ENCODE measurements around the gene KDM4B. TPM values are rescaled to one million over a fixed set of nuclear protein-coding genes. Genes with fewer than 3 reads are reported as not detected.
A peak's percentile ranks its signal among the peaks of the same experiment; 100 is the strongest.

Gene KDM4B
- total and polyA plus RNA-seq, 9 of the 15 experiments (the other 6 are each of a cell fraction or from before 2014, with no cell fraction given): 0.21 to 29.9 (median 7.3) TPM

- ChIA-PET CTCF (ENCODE audit: low intra/inter-chr PET ratio) (no interaction called here), POLR2A (interaction anchor here (0.6 to 1.7 kb wide), 8 partner anchors 9 to 457 kb away, joined by 3 to 8 read pairs (median 4); partner anchors contain the start of genes FEM1A and SAFB)
- DNase-seq (ENCODE audit: extremely low read depth in 1 of 4, low spot score in 3 of 4): peak; percentile 62 to 78 (median 66)
- WGBS (ENCODE audit: insufficient coverage, low coverage, missing lambda C conversion rate): 4% methylated on average over 2 of the region's 2 CpGs
- Histone ChIP-seq H3K36me3 (ENCODE audit: control insufficient read depth, insufficient read depth, low read length) (peaks cover 2% of the 10 kb centered on the region; the same call in 2 of the 3 replicates), H2AFZ (ENCODE audit: low read depth, low read length) (no peak overlapping the region), H3K4me3 (no peak overlapping the region), H3K79me2 (ENCODE audit: control insufficient read depth, insufficient read depth, low read length) (peaks cover 29% of the 10 kb centered on the region), H3K9me3 (replicated peaks; ENCODE audit: control insufficient read depth, insufficient read depth, low read depth, low read length) (peaks cover 10% of the 10 kb centered on the region), H3K9me1 (ENCODE audit: control insufficient read depth, insufficient read depth, low read length) (no peaks in the 10 kb centered on the region), H3K27ac (ENCODE audit: extremely low read depth, low read depth, low read length) (peak overlapping the region; percentile 61; the same call in 1 of the 3 replicates), H3K9ac (ENCODE audit: insufficient read depth in 1 of 2, low read depth in 2 of 2, low read length in 2 of 2) (no peak overlapping the region), H3K27me3 (ENCODE audit: control insufficient read depth in 2 of 2, insufficient read depth in 2 of 2, low read length in 2 of 2) (no peaks in the 10 kb centered on the region), H3K4me2 (ENCODE audit: insufficient read depth, low read length) (peak overlapping the region; percentile 75), H4K20me1 (replicated peaks; ENCODE audit: control insufficient read depth, insufficient read depth, low read length) (no peaks in the 10 kb centered on the region), H3K4me1 (replicated peaks in 1 of 2; ENCODE audit: control insufficient read depth in 2 of 2, insufficient read depth in 2 of 2, low read length in 2 of 2) (peaks cover 0 to 7% of the 10 kb centered on the region in 2 experiments; a peak in 3 of 5 replicates)
- FAIRE-seq: peak; percentile 74
- ATAC-seq: peak; percentile 96
- intact Hi-C loops (cut with micrococcal nuclease): no loop called here
- BruUV-seq (replicated peaks): no TSS peak
- in situ Hi-C loops (cut with MboI): no loop called here
- no peak for TF ChIP-seq POLR2G (IDR thresholded peaks at IDR 0.05; ENCODE audit: low read depth, low read length)
- peak; percentile 85 for TF ChIP-seq CBFA2T3 (IDR thresholded peaks at IDR 0.05)
- peak; percentile 81 for TF ChIP-seq TAL1 (IDR thresholded peaks at IDR 0.05)
- peak; percentile 8 for TF ChIP-seq TAF1 (IDR thresholded peaks at IDR 0.05; ENCODE audit: control insufficient read depth, extremely low read depth, insufficient read depth, low read length, severe bottlenecking)
- TF ChIP-seq PTTG1 (tag; IDR thresholded peaks at IDR 0.05; ENCODE audit: low read depth): no peak
- no peak for TF ChIP-seq RFX5 (IDR thresholded peaks at IDR 0.05; ENCODE audit: low read depth, low read length)
- TF ChIP-seq NCOA1 (IDR thresholded peaks at IDR 0.05; ENCODE audit: low read depth): peak; percentile 67; the same call in 1 of the 2 replicates
- no peak for TF ChIP-seq RBM22 (IDR thresholded peaks at IDR 0.05; ENCODE audit: low read depth, low read length, poor library complexity, severe bottlenecking)
- TF ChIP-seq NRF1 (conservative IDR thresholded peaks at IDR 0.05 in 1 of 2, IDR thresholded peaks at IDR 0.05 in 1 of 2): 0 out of 4 replicates have a peak, but pooled peaks of 1 of the 2 experiments have one; percentile 9
- no peak for TF ChIP-seq CBX1 (IDR thresholded peaks at IDR 0.05; ENCODE audit: low read depth)
- TF ChIP-seq THRA (IDR thresholded peaks at IDR 0.05): peak; percentile 74
- peak; percentile 79; the same call in 1 of the 2 replicates for TF ChIP-seq TFAP4 (CRISPR knock-in tag; IDR thresholded peaks at IDR 0.05; ENCODE audit: borderline replicate concordance)
- TF ChIP-seq KAT8 (IDR thresholded peaks at IDR 0.05; ENCODE audit: low read depth): no peak
- 0 out of 2 replicates have a peak, but pooled peaks have one; percentile 5 for TF ChIP-seq MTA3 (IDR thresholded peaks at IDR 0.05; ENCODE audit: borderline replicate concordance)
- 0 out of 2 replicates have a peak, but pooled peaks have one; percentile 27 for TF ChIP-seq CTBP1 (IDR thresholded peaks at IDR 0.05; ENCODE audit: borderline replicate concordance)
- peak; percentile 43; the same call in 1 of the 2 replicates for TF ChIP-seq EP300 (IDR thresholded peaks at IDR 0.05; ENCODE audit: low read length)
- TF ChIP-seq JUND (IDR thresholded peaks at IDR 0.05; ENCODE audit: borderline replicate concordance, low read depth, low read length): no peak
- TF ChIP-seq JUND (tag; IDR thresholded peaks at IDR 0.05; ENCODE audit: borderline replicate concordance, low read depth, low read length): peak; percentile 7; the same call in 1 of the 3 replicates
- TF ChIP-seq FOXP1 (CRISPR knock-in tag; IDR thresholded peaks at IDR 0.05): no peak
- TF ChIP-seq SOX6 (IDR thresholded peaks at IDR 0.05): peak; percentile 63; the same call in 1 of the 2 replicates
- TF ChIP-seq NCOR1 (IDR thresholded peaks at IDR 0.05): peak; percentile 74
- TF ChIP-seq ELF1 (tag; IDR thresholded peaks at IDR 0.05): peak; percentile 72
- TF ChIP-seq RBFOX2 (IDR thresholded peaks at IDR 0.05; ENCODE audit: low read depth, low read length): peak; percentile 30; the same call in 1 of the 2 replicates
- no peak for TF ChIP-seq FOXJ3 (CRISPR knock-in tag; IDR thresholded peaks at IDR 0.05)
- peak; percentile 28 for TF ChIP-seq FOS (IDR thresholded peaks at IDR 0.05; ENCODE audit: extremely low read depth, insufficient read length)
Observed at GRCh38 chr19:5165697-5166019, 196.7 kb downstream of the KDM4B start.
